Loucy (cell line): ENCODE measurements around the gene ENTPD8.

ENCODE experiments used
- H2AFZ ChIP-seq: fragments of 200-600 bp; sonication (generic); 2 replicates; pipeline ENCODE4 v1.6.0; 2016; ENCODE audit warnings: antibody characterized with exemption, mild to moderate bottlenecking, low read length, moderate library complexity
- H3F3A ChIP-seq: fragments of 200-600 bp; 2 replicates; pipeline ENCODE4 v1.6.0; 2016; ENCODE audit warnings: antibody characterized with exemption, low read depth, mild to moderate bottlenecking
- H3K27me3 ChIP-seq: fragments of 200-600 bp; sonication (generic); 2 replicates; pipeline ENCODE4 v1.6.1; 2014; ENCODE audit warnings: low read length, mild to moderate bottlenecking; ENCODE audit not compliant: insufficient read depth, poor library complexity, severe bottlenecking
- H3K36me3 ChIP-seq: fragments of 200-600 bp; sonication (generic); 2 replicates; pipeline ENCODE4 v1.6.1; 2016; ENCODE audit warnings: low read length; ENCODE audit not compliant: insufficient read depth
- H3K4me1 ChIP-seq: fragments of 200-600 bp; sonication (generic); 2 replicates; pipeline ENCODE4 v1.5.1; 2014; ENCODE audit warnings: low read length, mild to moderate bottlenecking; ENCODE audit not compliant: insufficient read depth, poor library complexity, severe bottlenecking
- H3K4me2 ChIP-seq: fragments of 200-600 bp; sonication (generic); 2 replicates; pipeline ENCODE4 v1.6.0; 2014; ENCODE audit warnings: antibody characterized with exemption, low read length, low read depth, mild to moderate bottlenecking; ENCODE audit not compliant: poor library complexity, severe bottlenecking
- H3K4me3 ChIP-seq: fragments of 200-600 bp; sonication (generic); 2 replicates; pipeline ENCODE4 v1.5.1; 2014; ENCODE audit warnings: low read length, mild to moderate bottlenecking, mixed read lengths; ENCODE audit not compliant: poor library complexity, severe bottlenecking
- H3K79me2 ChIP-seq: fragments of 200-600 bp; sonication (generic); 2 replicates; pipeline ENCODE4 v1.6.1; 2014; ENCODE audit warnings: low read length; ENCODE audit not compliant: insufficient read depth
- H3K9ac ChIP-seq: fragments of 200-600 bp; sonication (generic); 2 replicates; pipeline ENCODE4 v1.6.0; 2014; ENCODE audit warnings: mild to moderate bottlenecking, low read depth, low read length, moderate library complexity; ENCODE audit not compliant: poor library complexity, severe bottlenecking
- H3K9me2 ChIP-seq: fragments of 200-600 bp; sonication (generic); replicated peaks from 2 replicates; pipeline ENCODE4 v1.6.1; 2016; ENCODE audit warnings: low read depth, low read length, mixed read lengths
- H3K9me3 ChIP-seq: fragments of 200-600 bp; sonication (generic); 2 replicates; pipeline ENCODE4 v1.6.1; 2014; ENCODE audit warnings: mild to moderate bottlenecking, antibody characterized with exemption, low read length, low read depth; ENCODE audit not compliant: insufficient read depth
- H4K20me1 ChIP-seq: fragments of 200-600 bp; sonication (generic); 2 replicates; pipeline ENCODE4 v1.6.0; 2014; ENCODE audit warnings: antibody characterized with exemption, low read length, mild to moderate bottlenecking; ENCODE audit not compliant: insufficient read depth, poor library complexity, severe bottlenecking
- CTCF ChIP-seq: fragments of 200-600 bp; sonication (generic); conservative IDR thresholded peaks from 2 replicates; pipeline ENCODE4 v1.5.1; 2014; ENCODE audit warnings: mild to moderate bottlenecking, antibody characterized with exemption, low read length
- EZH2phosphoT487 ChIP-seq: fragments of 200-600 bp; IDR thresholded peaks from 2 replicates; pipeline ENCODE4 v1.6.1; 2018; ENCODE audit warnings: antibody characterized with exemption, mild to moderate bottlenecking, moderate library complexity, borderline replicate concordance

The ENTPD8 gene

GRCh38 chr9:137393176-137394150, 47.7 kb downstream of the ENTPD8 start:
- Histone ChIP-seq H3K9ac (no peak overlapping the region), H3K79me2 (no peaks in the 10 kb centered on the region), H3K4me3 (no peak overlapping the region), H4K20me1 (no peaks in the 10 kb centered on the region), H3K36me3 (no peaks in the 10 kb centered on the region), H3K4me2 (no peak overlapping the region), H3K9me3 (peaks cover 10% of the 10 kb centered on the region; the same call in 1 of the 2 replicates), H3K27me3 (no peaks in the 10 kb centered on the region), H3F3A (no peaks in the 10 kb centered on the region), H3K9me2 (no peaks in the 10 kb centered on the region), H3K4me1 (no peaks in the 10 kb centered on the region), H2AFZ (no peak overlapping the region)
- TF ChIP-seq EZH2phosphoT487 = no peak
- TF ChIP-seq CTCF = no peak

GRCh38 chr9:137392232-137393007, 48.7 kb downstream of the ENTPD8 start:
- H3K79me2 ChIP-seq = no peaks in the 10 kb centered on the region
- peaks cover 10% of the 10 kb centered on the region; the same call in 1 of the 2 replicates for H3K9me3 ChIP-seq
- H3K27me3 ChIP-seq = no peaks in the 10 kb centered on the region
- H3K4me2 ChIP-seq = no peak overlapping the region
- no peak overlapping the region for H3K9ac ChIP-seq
- H3K4me1 ChIP-seq = no peaks in the 10 kb centered on the region
- H2AFZ ChIP-seq = no peak overlapping the region
- TF ChIP-seq CTCF (no peak), EZH2phosphoT487 (no peak)
- H3K4me3 ChIP-seq = no peak overlapping the region
- H4K20me1 ChIP-seq = no peaks in the 10 kb centered on the region
- no peaks in the 10 kb centered on the region for H3F3A ChIP-seq
- no peaks in the 10 kb centered on the region for H3K9me2 ChIP-seq
- no peaks in the 10 kb centered on the region for H3K36me3 ChIP-seq

DNA sequence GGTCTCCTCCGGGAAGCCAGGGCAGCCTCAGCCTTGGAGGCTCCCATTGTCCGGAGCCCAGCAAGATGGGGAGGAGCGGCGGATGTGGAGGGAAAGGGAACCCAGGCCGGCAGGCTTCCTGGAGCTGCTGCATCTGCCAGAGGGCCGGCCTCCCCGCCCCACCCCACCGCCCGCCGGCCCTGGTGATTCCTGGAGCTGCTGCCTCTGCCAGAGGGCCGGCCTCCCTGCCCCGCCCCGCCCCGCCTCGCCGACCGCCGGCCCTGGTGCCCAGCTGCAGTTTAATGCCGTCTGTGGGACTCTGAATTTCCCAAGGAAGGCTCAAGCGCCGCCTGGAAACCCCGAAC, 49.8 kb downstream of the ENTPD8 start:
- TF ChIP-seq EZH2phosphoT487 (no peak), CTCF (no peak)
- Histone ChIP-seq H3K79me2 (no peaks in the 10 kb centered on the region), H3K27me3 (no peaks in the 10 kb centered on the region), H3K9me3 (peaks cover 3% of the 10 kb centered on the region; the same call in 1 of the 2 replicates), H4K20me1 (no peaks in the 10 kb centered on the region), H3F3A (no peaks in the 10 kb centered on the region), H3K4me3 (no peak overlapping the region), H3K9ac (no peak overlapping the region), H3K36me3 (no peaks in the 10 kb centered on the region), H3K4me2 (no peak overlapping the region), H3K9me2 (no peaks in the 10 kb centered on the region), H2AFZ (no peak overlapping the region), H3K4me1 (no peaks in the 10 kb centered on the region)
